Endothelial cell of umbilical vein (primary cell): ENCODE data around the gene VIPAS39. TPM values are rescaled to one million over a fixed set of nuclear protein-coding genes. Genes with fewer than 3 reads are reported as not detected.

ENCODE experiments used
- BruUV-seq: library from RNA; stranded (reverse); fragments of 400-500 nt; replicated peaks from 2 replicates; lab custom pipeline; 2021; lab: Mats Ljungman, UMichigan
- CTCF ChIA-PET: fragments of 300-600, 350-600 bp; sonication (Branson Sonifier 250); formaldehyde crosslinking; loops from one replicate; lab custom pipeline; 2021; ENCODE audit warnings: antibody characterized with exemption, inconsistent platforms; lab: Charles Lee
- POLR2A ChIA-PET: fragments of 300-600, 350-600 bp; sonication (Branson Sonifier 250); formaldehyde crosslinking; loops from one replicate; lab custom pipeline; 2021; ENCODE audit warnings: antibody characterized with exemption, inconsistent platforms; lab: Charles Lee
- DNase-seq: peaks from one replicate; pipeline ENCODE4 v3.0.0-alpha.2; 2011; ENCODE audit warnings: low read depth, low spot score
- FAIRE-seq: peaks from 2 replicates; lab custom pipeline; 2011; peaks lifted over from hg19 to GRCh38; lab: Jason Lieb, UNC
- H2AFZ ChIP-seq: 2 replicates; pipeline ENCODE4 v1.6.0; 2012; ENCODE audit warnings: low read depth, low read length, control low read depth, inconsistent platforms
- H3K27ac ChIP-seq: 2 replicates; pipeline ENCODE4 v1.5.1; 2011; ENCODE audit warnings: low read depth, mild to moderate bottlenecking, control low read depth, low read length, moderate library complexity; ENCODE audit not compliant: insufficient read depth
- H3K27me3 ChIP-seq, 2 experiments: 2 replicates each; pipeline versions ENCODE4 v1.6.0 to v1.6.1; 2011; ENCODE audit warnings: low read length in 2 of 2, mixed read lengths in 1 of 2; ENCODE audit not compliant: control insufficient read depth in 2 of 2, insufficient read depth in 2 of 2
- H3K36me3 ChIP-seq, 2 experiments: 2 replicates in 1 of 2; 3 replicates in 1 of 2; pipeline ENCODE4 v1.5.1; 2011; ENCODE audit warnings: low read length in 2 of 2, mild to moderate bottlenecking in 1 of 2, moderate library complexity in 1 of 2; ENCODE audit not compliant: control insufficient read depth in 2 of 2, insufficient read depth in 2 of 2; ENCODE audit errors: extremely low read depth in 1 of 2
- H3K4me1 ChIP-seq: 3 replicates; pipeline ENCODE4 v1.5.1; 2011; ENCODE audit warnings: mild to moderate bottlenecking, low read length; ENCODE audit not compliant: control insufficient read depth, insufficient read depth; ENCODE audit errors: extremely low read depth
- H3K4me2 ChIP-seq: 2 replicates; pipeline ENCODE4 v1.6.1; 2011; ENCODE audit warnings: low read length, control low read depth, mixed read lengths; ENCODE audit not compliant: insufficient read depth
- H3K4me3 ChIP-seq, 3 experiments: fragments of 200-600 bp in 1 of 3; sonication (generic), shearing (Covaris generic) in 1 of 3; replicated peaks in 1 of 3; 2 replicates each; pipeline ENCODE4 v1.5.1; 2011 to 2016; ENCODE audit warnings: control low read depth in 3 of 3, low read length in 3 of 3, mild to moderate bottlenecking in 2 of 3, inconsistent platforms in 1 of 3, low read depth in 1 of 3, moderate library complexity in 1 of 3; ENCODE audit not compliant: insufficient read depth in 1 of 3
- H3K79me2 ChIP-seq: 2 replicates; pipeline ENCODE4 v1.6.0; 2012; ENCODE audit warnings: low read length, inconsistent platforms; ENCODE audit not compliant: control insufficient read depth, insufficient read depth
- H3K9ac ChIP-seq: replicated peaks from 2 replicates; pipeline ENCODE3; 2011; ENCODE audit warnings: low read length, control low read depth; ENCODE audit not compliant: insufficient read depth; ENCODE audit errors: extremely low read depth
- H3K9me1 ChIP-seq: replicated peaks from 3 replicates; pipeline ENCODE4 v1.6.0; 2011; ENCODE audit warnings: mild to moderate bottlenecking, low read length; ENCODE audit not compliant: control insufficient read depth, insufficient read depth; ENCODE audit errors: extremely low read depth
- H3K9me3 ChIP-seq: replicated peaks from 2 replicates; pipeline ENCODE4 v1.5.1; 2012; ENCODE audit warnings: low read length, inconsistent platforms; ENCODE audit not compliant: control insufficient read depth, insufficient read depth
- H4K20me1 ChIP-seq: replicated peaks from 2 replicates; pipeline ENCODE3; 2011; ENCODE audit warnings: mild to moderate bottlenecking, low read length; ENCODE audit not compliant: control insufficient read depth, insufficient read depth; ENCODE audit errors: extremely low read depth
- EZH2 ChIP-seq: IDR thresholded peaks from 2 replicates; pipeline ENCODE4 v1.6.1; 2012; ENCODE audit warnings: borderline replicate concordance, low read depth, mild to moderate bottlenecking, moderate library complexity, low read length, inconsistent platforms; ENCODE audit not compliant: severe bottlenecking
- FOS ChIP-seq: IDR thresholded peaks from 2 replicates; pipeline ENCODE4 v1.6.1; 2011; ENCODE audit warnings: mild to moderate bottlenecking, low read length, moderate library complexity, borderline replicate concordance; ENCODE audit not compliant: insufficient read depth
- GATA2 ChIP-seq: IDR thresholded peaks from 2 replicates; pipeline ENCODE4 v1.7.0; 2011; ENCODE audit warnings: low read depth, mild to moderate bottlenecking, moderate library complexity, mixed read lengths, low read length; ENCODE audit not compliant: insufficient read length, insufficient read depth
- JUN ChIP-seq: IDR thresholded peaks from 2 replicates; pipeline ENCODE4 v1.6.1; 2011; ENCODE audit warnings: borderline replicate concordance, low read depth; ENCODE audit not compliant: insufficient read length, insufficient read depth
- MYC ChIP-seq: IDR thresholded peaks from one replicate; pipeline ENCODE4 v1.6.1; 2011; ENCODE audit warnings: mild to moderate bottlenecking, low read depth, low read length
- POLR2A ChIP-seq: IDR thresholded peaks from 2 replicates; pipeline ENCODE4 v1.6.1; 2012; ENCODE audit warnings: low read depth, mild to moderate bottlenecking, control low read depth, low read length
- POLR2AphosphoS5 ChIP-seq: IDR thresholded peaks from 2 replicates; pipeline ENCODE4 v1.6.1; 2012; ENCODE audit warnings: low read depth, mild to moderate bottlenecking, control low read depth, low read length, moderate library complexity; ENCODE audit not compliant: insufficient read depth
- dilution Hi-C: fragments of 300-500 bp; cut with MboI; formaldehyde crosslinking; loops from one replicate; pipeline ENCODE4 v1.15.0; 2019; ENCODE audit warnings: low sequenced_read_pairs; ENCODE audit not compliant: extremely low pct_ligation_motif_present
- intact Hi-C: fragments of 100-400 bp; cut with micrococcal nuclease; formaldehyde crosslinking; loops from one replicate; pipeline ENCODE4 v1.10.0; 2022
- polyA plus RNA-seq, 4 experiments: library from polyadenylated mRNA; depleted of rRNA in 3 of 4; stranded (reverse) in 3 of 4; unstranded in 1 of 4; fragments of >200 nt; gene quantifications; 2 replicates each; pipeline versions ENCODE4 v1.2.1 to v1.2.3, GENCODE V29; 2011 to 2012; ENCODE audit warnings: missing spikeins in 1 of 4
- total RNA-seq: library from RNA; stranded (reverse); gene quantifications from 2 replicates; pipeline ENCODE4 v1.2.3, GENCODE V29; 2021
- TF ChIP-seq, protein P1 (sequence below): IDR thresholded peaks from 2 replicates; pipeline ENCODE4 v1.6.1; 2011; ENCODE audit not compliant: insufficient read depth, insufficient read length
- TF ChIP-seq, protein P2 (sequence below), 2 donors: IDR thresholded peaks; 1 replicate in 1 of 2; 2 replicates in 1 of 2; pipeline ENCODE4 v1.5.1; 2011; ENCODE audit warnings: low read length in 2 of 2, mild to moderate bottlenecking in 2 of 2, moderate library complexity in 2 of 2, control low read depth in 1 of 2, inconsistent platforms in 1 of 2, low read depth in 1 of 2; ENCODE audit not compliant: insufficient read depth in 1 of 2; ENCODE audit errors: extremely low read depth in 1 of 2

VIPAS39 gene
- total and polyA plus RNA-seq, 2 donors (not counting 3 experiments of a cell fraction or from before 2014, with no cell fraction given) = 24.2 to 28.2 TPM

DNA sequence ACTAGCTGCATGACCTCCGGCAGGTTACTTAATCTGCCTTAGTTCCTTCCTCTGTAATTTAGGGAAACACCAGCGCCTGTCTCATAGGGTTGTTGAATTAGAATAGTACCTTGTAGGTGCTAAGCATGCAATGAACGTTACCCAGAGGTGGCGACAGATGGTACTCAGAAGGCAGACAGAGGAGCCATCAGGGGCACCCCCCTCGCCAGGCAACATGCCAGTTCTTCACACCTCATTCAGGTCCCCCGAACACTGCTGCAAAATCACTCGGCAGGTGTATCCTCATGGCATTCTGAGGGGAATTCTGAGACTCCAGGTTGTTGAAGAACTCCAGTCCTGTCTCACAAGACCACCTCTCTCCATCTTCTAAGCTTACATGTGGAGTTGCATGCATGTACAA, 31.2 kb upstream of the VIPAS39 start:
- POLR2A ChIA-PET = no interaction called here
- Histone ChIP-seq H3K9me3 (no peaks in the 10 kb centered on the region), H3K9me1 (no peaks in the 10 kb centered on the region), H3K4me2 (no peak overlapping the region), H2AFZ (no peak overlapping the region), H3K27me3 (no peaks in the 10 kb centered on the region), H3K9ac (no peak overlapping the region), H3K79me2 (no peaks in the 10 kb centered on the region), H3K4me3 (no peak overlapping the region), H3K27ac (no peak overlapping the region), H4K20me1 (no peaks in the 10 kb centered on the region), H3K4me1 (no peaks in the 10 kb centered on the region), H3K36me3 (no peaks in the 10 kb centered on the region)
- no peak for DNase-seq
- TF ChIP-seq GATA2 (no peak), POLR2A (no peak), MYC (no peak), POLR2AphosphoS5 (no peak), FOS (no peak), EZH2 (no peak), JUN (no peak)
- TF ChIP-seq, protein P1, sequence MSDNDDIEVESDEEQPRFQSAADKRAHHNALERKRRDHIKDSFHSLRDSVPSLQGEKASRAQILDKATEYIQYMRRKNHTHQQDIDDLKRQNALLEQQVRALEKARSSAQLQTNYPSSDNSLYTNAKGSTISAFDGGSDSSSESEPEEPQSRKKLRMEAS = no peak
- TF ChIP-seq, protein P2, sequence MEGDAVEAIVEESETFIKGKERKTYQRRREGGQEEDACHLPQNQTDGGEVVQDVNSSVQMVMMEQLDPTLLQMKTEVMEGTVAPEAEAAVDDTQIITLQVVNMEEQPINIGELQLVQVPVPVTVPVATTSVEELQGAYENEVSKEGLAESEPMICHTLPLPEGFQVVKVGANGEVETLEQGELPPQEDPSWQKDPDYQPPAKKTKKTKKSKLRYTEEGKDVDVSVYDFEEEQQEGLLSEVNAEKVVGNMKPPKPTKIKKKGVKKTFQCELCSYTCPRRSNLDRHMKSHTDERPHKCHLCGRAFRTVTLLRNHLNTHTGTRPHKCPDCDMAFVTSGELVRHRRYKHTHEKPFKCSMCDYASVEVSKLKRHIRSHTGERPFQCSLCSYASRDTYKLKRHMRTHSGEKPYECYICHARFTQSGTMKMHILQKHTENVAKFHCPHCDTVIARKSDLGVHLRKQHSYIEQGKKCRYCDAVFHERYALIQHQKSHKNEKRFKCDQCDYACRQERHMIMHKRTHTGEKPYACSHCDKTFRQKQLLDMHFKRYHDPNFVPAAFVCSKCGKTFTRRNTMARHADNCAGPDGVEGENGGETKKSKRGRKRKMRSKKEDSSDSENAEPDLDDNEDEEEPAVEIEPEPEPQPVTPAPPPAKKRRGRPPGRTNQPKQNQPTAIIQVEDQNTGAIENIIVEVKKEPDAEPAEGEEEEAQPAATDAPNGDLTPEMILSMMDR (IDR thresholded peaks at IDR 0.05; ENCODE audit: extremely low read depth in 1 of 2, insufficient read depth in 1 of 2, low read depth in 1 of 2, low read length in 2 of 2) = no peak
- intact Hi-C loops (no loop called here), dilution Hi-C loops (no loop called here)
- no peak for FAIRE-seq
- no TSS peak for BruUV-seq
- CTCF ChIA-PET = interaction anchor here (2.2 kb wide), 1 partner anchor 13 kb away, joined by 4 read pairs; no protein-coding TSS in a partner anchor
